GM23338 (cell line): ENCODE measurements around the gene MAP4K3. TPM values are rescaled to one million over a fixed set of nuclear protein-coding genes. Genes with fewer than 3 reads are reported as not detected.

Experiments used
- ATAC-seq: fragments of 200-7000 bp; cut with Tn5 transposase; 3 replicates; pipeline ENCODE4 v1.9.1; 2020
- DNase-seq: peaks from one replicate; pipeline ENCODE4 v3.0.0-alpha.2; 2015; ENCODE audit warnings: low spot score
- H2AFZ ChIP-seq: fragments of 200-600 bp; sonication (generic); 2 replicates; pipeline ENCODE4 v1.8.0; 2016; ENCODE audit warnings: antibody characterized with exemption, mild to moderate bottlenecking, moderate library complexity
- H3F3A ChIP-seq: fragments of 200-600 bp; sonication (generic); replicated peaks from 2 replicates; pipeline ENCODE4 v1.8.0; 2017; ENCODE audit warnings: antibody characterized with exemption, mixed run types, low read depth
- H3K27ac ChIP-seq: fragments of 200-600 bp; sonication (generic); 2 replicates; pipeline ENCODE4 v1.6.1; 2016; ENCODE audit warnings: low read depth
- H3K27me3 ChIP-seq: fragments of 200-600 bp; sonication (generic); 2 replicates; pipeline ENCODE4 v1.8.0; 2016; ENCODE audit warnings: mild to moderate bottlenecking, mixed run types, moderate library complexity; ENCODE audit not compliant: insufficient read depth
- H3K36me3 ChIP-seq: fragments of 200-600 bp; sonication (generic); 2 replicates; pipeline ENCODE4 v1.8.0; 2016; ENCODE audit warnings: mild to moderate bottlenecking; ENCODE audit not compliant: insufficient read depth
- H3K4me1 ChIP-seq: fragments of 200-600 bp; sonication (generic); 2 replicates; pipeline ENCODE4 v1.8.0; 2016; ENCODE audit warnings: mild to moderate bottlenecking, moderate library complexity; ENCODE audit not compliant: insufficient read depth
- H3K4me2 ChIP-seq: fragments of 200-600 bp; sonication (generic); 2 replicates; pipeline ENCODE4 v1.7.1; 2017; ENCODE audit warnings: mixed run types
- H3K4me3 ChIP-seq: fragments of 200-600 bp; sonication (generic); 2 replicates; pipeline ENCODE4 v1.6.1; 2016; ENCODE audit warnings: mixed run types
- H3K79me2 ChIP-seq: fragments of 200-600 bp; sonication (generic); replicated peaks from 2 replicates; pipeline ENCODE4 v1.8.0; 2017; ENCODE audit warnings: mild to moderate bottlenecking; ENCODE audit not compliant: insufficient read depth
- H3K9me2 ChIP-seq: fragments of 200-600 bp; sonication (generic); 2 replicates; pipeline ENCODE4 v1.8.0; 2017; ENCODE audit not compliant: insufficient read depth
- H4K20me1 ChIP-seq: fragments of 200-600 bp; sonication (generic); replicated peaks from 2 replicates; pipeline ENCODE4 v1.8.0; 2017; ENCODE audit warnings: mild to moderate bottlenecking; ENCODE audit not compliant: insufficient read depth
- H3K27ac Mint-ChIP-seq: 2 replicates; pipeline ENCODE4 v1.8.0; 2020; ENCODE audit warnings: inconsistent platforms, mild to moderate bottlenecking, moderate library complexity, mixed read lengths
- H3K27me3 Mint-ChIP-seq: 3 replicates; pipeline ENCODE4 v1.8.0; 2022; ENCODE audit warnings: low read depth, mild to moderate bottlenecking, moderate library complexity, mixed read lengths, inconsistent platforms; ENCODE audit not compliant: insufficient read depth, poor library complexity
- H3K36me3 Mint-ChIP-seq: 3 replicates; pipeline ENCODE4 v1.8.0; 2021; ENCODE audit warnings: low read depth, mild to moderate bottlenecking, inconsistent platforms, moderate library complexity, mixed read lengths
- H3K4me1 Mint-ChIP-seq: 3 replicates; pipeline ENCODE4 v1.8.0; 2020; ENCODE audit warnings: mild to moderate bottlenecking, inconsistent platforms, mixed read lengths
- H3K4me3 Mint-ChIP-seq: 3 replicates; pipeline ENCODE4 v1.8.0; 2021; ENCODE audit warnings: moderate library complexity, mild to moderate bottlenecking, inconsistent platforms, mixed read lengths
- H3K9me3 Mint-ChIP-seq: 3 replicates; pipeline ENCODE4 v1.8.0; 2020; ENCODE audit warnings: moderate library complexity, mild to moderate bottlenecking, inconsistent platforms, mixed read lengths
- CTCF ChIP-seq, 2 experiments: fragments of 200-600 bp in 1 of 2; sonication (generic) in 1 of 2; conservative IDR thresholded peaks; 2 replicates each; pipeline versions ENCODE4 v1.5.1 to v1.6.1; 2016 to 2017; ENCODE audit warnings: antibody characterized with exemption in 2 of 2, low read depth in 2 of 2, mild to moderate bottlenecking in 2 of 2, moderate library complexity in 1 of 2
- ETS1 ChIP-seq: IDR thresholded peaks from 2 replicates; pipeline ENCODE4 v1.6.1; 2016; ENCODE audit warnings: antibody characterized with exemption
- JUNB ChIP-seq: IDR thresholded peaks from one replicate; pipeline ENCODE4 v1.6.1; 2016; ENCODE audit warnings: antibody characterized with exemption; ENCODE audit not compliant: unreplicated experiment
- NANOG ChIP-seq: IDR thresholded peaks from 2 replicates; pipeline ENCODE4 v1.6.1; 2016; ENCODE audit warnings: antibody characterized with exemption, borderline replicate concordance
- POLR2AphosphoS5 ChIP-seq: IDR thresholded peaks from 2 replicates; pipeline ENCODE4 v1.6.1; 2016; ENCODE audit warnings: antibody characterized with exemption, low read depth
- STAT1 ChIP-seq: IDR thresholded peaks from one replicate; pipeline ENCODE4 v1.6.1; 2016; ENCODE audit warnings: antibody characterized with exemption; ENCODE audit not compliant: unreplicated experiment
- ZNF114 ChIP-seq: fragments of 250-450 bp; sonication (Bioruptor Pico); IDR thresholded peaks from 2 replicates; pipeline ENCODE4 v1.5.0; 2020; ENCODE audit warnings: mild to moderate bottlenecking, moderate library complexity
- ZNF462 ChIP-seq: fragments of 250-450 bp; sonication (Bioruptor Pico); IDR thresholded peaks from 2 replicates; pipeline ENCODE4 v1.5.0; 2020; ENCODE audit warnings: mild to moderate bottlenecking, moderate library complexity
- polyA plus RNA-seq: library from polyadenylated mRNA; unstranded; fragments of >200 nt; fragmentation: Nextera tagmentation; extraction: Ambion mirVana; gene quantifications from 2 replicates; pipeline ENCODE4 v1.2.1, GENCODE V29; 2016
- total RNA-seq: library from RNA; depleted of rRNA; stranded (reverse); fragments of >200 nt; shearing (Covaris generic); gene quantifications from 2 replicates; pipeline ENCODE4 v1.2.3, GENCODE V29; 2014

MAP4K3 gene
- total and polyA plus RNA-seq, 2 experiments from 2014 or later = 33.0 to 90.7 TPM

GRCh38 chr2:39243469-39244123 lies 193.5 kb downstream of the MAP4K3 start, which contains the start of gene CDKL4:
Gene CDKL4, minus strand, starts transcription at chr2:39243970.
- Mint-ChIP-seq H3K27me3 (peaks cover 3% of the 10 kb centered on the region), H3K4me1 (peaks cover 19% of the 10 kb centered on the region), H3K4me3 (no peak within 1 kb of the TSS), H3K36me3 (peaks cover 9% of the 10 kb centered on the region; the same call in 2 of the 3 replicates), H3K9me3 (peaks cover 22% of the 10 kb centered on the region), H3K27ac (no peak within 1 kb of the TSS)
- Histone ChIP-seq H3K79me2 (no peaks in the 10 kb centered on the region), H4K20me1 (no peaks in the 10 kb centered on the region), H3K27ac (no peak within 1 kb of the TSS), H3K9me2 (no peaks in the 10 kb centered on the region), H3F3A (peaks cover 6% of the 10 kb centered on the region; the same call in 1 of the 2 replicates), H3K4me1 (peaks cover 19% of the 10 kb centered on the region), H3K27me3 (no peaks in the 10 kb centered on the region), H3K4me2 (no peak within 1 kb of the TSS), H3K36me3 (no peaks in the 10 kb centered on the region), H3K4me3 (no peak within 1 kb of the TSS), H2AFZ (no peak within 1 kb of the TSS)
- TF ChIP-seq STAT1 (no peak), ETS1 (no peak), NANOG (no peak), CTCF (conservative IDR thresholded peaks at IDR 0.05; ENCODE audit: low read depth in 2 of 2) (no peak), ZNF114 (no peak), ZNF462 (no peak), JUNB (no peak), POLR2AphosphoS5 (no peak)
- no peak for DNase-seq
- ATAC-seq = peak; percentile 60
